Ovary (tissue), 3 donors: ENCODE results near the gene GRK3.

Source experiments
- CTCF ChIP-seq, 3 donors: fragments of 450-650 bp in 2 of 3; fragments of 200-600 bp in 1 of 3; IDR thresholded peaks; one replicate each; pipeline versions ENCODE4 v1.5.1 to v1.8.0; 2016 to 2022; ENCODE audit warnings: antibody characterized with exemption in 3 of 3, mild to moderate bottlenecking in 1 of 3
- EP300 ChIP-seq: sonication (generic); formaldehyde crosslinking; IDR thresholded peaks from one replicate; pipeline ENCODE4 v1.6.1; 2017; ENCODE audit warnings: antibody characterized with exemption
- POLR2A ChIP-seq: fragments of 450-650 bp; IDR thresholded peaks from one replicate; pipeline ENCODE4 v1.6.1; 2017; ENCODE audit warnings: antibody characterized with exemption, mild to moderate bottlenecking, moderate library complexity
- donor health status: DM: no; HTN: no; CAD: no.

DNA sequence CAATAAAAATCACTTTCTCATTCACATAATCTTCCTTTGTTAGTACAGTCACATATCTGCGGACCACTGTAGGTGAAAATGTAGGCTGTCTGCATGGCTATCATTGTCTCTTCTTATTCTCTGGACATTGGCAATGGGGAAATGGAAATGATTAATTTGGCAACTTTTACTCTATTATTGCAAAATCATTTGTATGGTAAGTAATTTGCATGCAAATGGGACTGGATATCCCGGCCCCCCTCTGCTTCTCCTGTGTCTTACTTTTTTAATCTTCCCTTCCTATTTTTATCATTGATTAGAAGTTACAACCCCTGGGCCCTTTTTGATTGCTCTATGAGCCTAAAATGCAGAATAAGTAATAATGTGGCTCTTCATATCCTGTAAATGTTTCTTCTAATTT lies 6.0 kb downstream of the GRK3 start:
- TF ChIP-seq CTCF (IDR thresholded peaks at IDR 0.05) (no peak), EP300 (no peak), POLR2A (no peak)
